NCI-H1694 treated with DMSO at 0.1 percent for 48 hours (cell line): Measurements from ENCODE around the gene ATG2A.

Experiments used
- DNase-seq: peaks from one replicate; lab custom pipeline; 2025; lab: John Stamatoyannopoulos, UW

The ATG2A gene

GRCh38 chr11:64902102-64902900, 14.7 kb downstream of the ATG2A start:
- no peak for DNase-seq

- no peak for DNase-seq
Observed at GRCh38 chr11:64900774-64901173, 16.2 kb downstream of the ATG2A start.

- no peak for DNase-seq
Observed at GRCh38 chr11:64900263-64900678, 16.7 kb downstream of the ATG2A start.

GRCh38 chr11:64898541-64898940, 18.5 kb downstream of the ATG2A start:
- DNase-seq, result no peak

GRCh38 chr11:64898076-64898445, 18.9 kb downstream of the ATG2A start:
- no peak for DNase-seq

- no peak for DNase-seq
Observed at GRCh38 chr11:64897381-64898075, 19.5 kb downstream of the ATG2A start.

GRCh38 chr11:64896448-64897022, 20.5 kb downstream of the ATG2A start:
- no peak for DNase-seq

GRCh38 chr11:64894812-64895452, 22.1 kb downstream of the ATG2A start:
- DNase-seq, result no peak

- DNase-seq, result peak; percentile 18
Observed at GRCh38 chr11:64894070-64894811, 22.8 kb downstream of the ATG2A start.

GRCh38 chr11:64893194-64894069, 23.6 kb downstream of the ATG2A start:
- no peak for DNase-seq

- DNase-seq, result no peak
Observed at GRCh38 chr11:64892838-64893193, 24.2 kb downstream of the ATG2A start.

GRCh38 chr11:64892411-64892831, 24.6 kb downstream of the ATG2A start:
- no peak for DNase-seq

GRCh38 chr11:64891880-64892279, 25.1 kb downstream of the ATG2A start:
- no peak for DNase-seq

- DNase-seq, result no peak
Observed at GRCh38 chr11:64891215-64891848, 25.7 kb downstream of the ATG2A start.

GRCh38 chr11:64890522-64890939, 26.5 kb downstream of the ATG2A start:
- DNase-seq, result peak; percentile 43

GRCh38 chr11:64888729-64889511, 28.1 kb downstream of the ATG2A start:
- no peak for DNase-seq

GRCh38 chr11:64888406-64888728, 28.6 kb downstream of the ATG2A start:
- DNase-seq, result no peak

GRCh38 chr11:64887757-64888405, 29.1 kb downstream of the ATG2A start:
- peak; percentile 15 for DNase-seq

GRCh38 chr11:64887234-64887756, 29.7 kb downstream of the ATG2A start:
- no peak for DNase-seq
